Endothelial cell of umbilical vein (primary cell): ENCODE measurements around the gene ALDH7A1. TPM values are rescaled to one million over a fixed set of nuclear protein-coding genes. Genes with fewer than 3 reads are reported as not detected.

Source experiments
- BruUV-seq: library from RNA; stranded (reverse); fragments of 400-500 nt; replicated peaks from 2 replicates; lab custom pipeline; 2021; lab: Mats Ljungman, UMichigan
- CTCF ChIA-PET: fragments of 300-600, 350-600 bp; sonication (Branson Sonifier 250); formaldehyde crosslinking; loops from one replicate; lab custom pipeline; 2021; ENCODE audit warnings: antibody characterized with exemption, inconsistent platforms; lab: Charles Lee
- POLR2A ChIA-PET: fragments of 300-600, 350-600 bp; sonication (Branson Sonifier 250); formaldehyde crosslinking; loops from one replicate; lab custom pipeline; 2021; ENCODE audit warnings: antibody characterized with exemption, inconsistent platforms; lab: Charles Lee
- DNase-seq: peaks from one replicate; pipeline ENCODE4 v3.0.0-alpha.2; 2011; ENCODE audit warnings: low read depth, low spot score
- FAIRE-seq: peaks from 2 replicates; lab custom pipeline; 2011; peaks lifted over from hg19 to GRCh38; lab: Jason Lieb, UNC
- H2AFZ ChIP-seq: 2 replicates; pipeline ENCODE4 v1.6.0; 2012; ENCODE audit warnings: low read depth, low read length, control low read depth, inconsistent platforms
- H3K27ac ChIP-seq: 2 replicates; pipeline ENCODE4 v1.5.1; 2011; ENCODE audit warnings: low read depth, mild to moderate bottlenecking, control low read depth, low read length, moderate library complexity; ENCODE audit not compliant: insufficient read depth
- H3K27me3 ChIP-seq, 2 experiments: 2 replicates each; pipeline versions ENCODE4 v1.6.0 to v1.6.1; 2011; ENCODE audit warnings: low read length in 2 of 2, mixed read lengths in 1 of 2; ENCODE audit not compliant: control insufficient read depth in 2 of 2, insufficient read depth in 2 of 2
- H3K36me3 ChIP-seq, 2 experiments: 2 replicates in 1 of 2; 3 replicates in 1 of 2; pipeline ENCODE4 v1.5.1; 2011; ENCODE audit warnings: low read length in 2 of 2, mild to moderate bottlenecking in 1 of 2, moderate library complexity in 1 of 2; ENCODE audit not compliant: control insufficient read depth in 2 of 2, insufficient read depth in 2 of 2; ENCODE audit errors: extremely low read depth in 1 of 2
- H3K4me1 ChIP-seq: 3 replicates; pipeline ENCODE4 v1.5.1; 2011; ENCODE audit warnings: mild to moderate bottlenecking, low read length; ENCODE audit not compliant: control insufficient read depth, insufficient read depth; ENCODE audit errors: extremely low read depth
- H3K4me2 ChIP-seq: 2 replicates; pipeline ENCODE4 v1.6.1; 2011; ENCODE audit warnings: low read length, control low read depth, mixed read lengths; ENCODE audit not compliant: insufficient read depth
- H3K4me3 ChIP-seq, 3 experiments: fragments of 200-600 bp in 1 of 3; sonication (generic), shearing (Covaris generic) in 1 of 3; replicated peaks in 1 of 3; 2 replicates each; pipeline ENCODE4 v1.5.1; 2011 to 2016; ENCODE audit warnings: control low read depth in 3 of 3, low read length in 3 of 3, mild to moderate bottlenecking in 2 of 3, inconsistent platforms in 1 of 3, low read depth in 1 of 3, moderate library complexity in 1 of 3; ENCODE audit not compliant: insufficient read depth in 1 of 3
- H3K79me2 ChIP-seq: 2 replicates; pipeline ENCODE4 v1.6.0; 2012; ENCODE audit warnings: low read length, inconsistent platforms; ENCODE audit not compliant: control insufficient read depth, insufficient read depth
- H3K9ac ChIP-seq: replicated peaks from 2 replicates; pipeline ENCODE3; 2011; ENCODE audit warnings: low read length, control low read depth; ENCODE audit not compliant: insufficient read depth; ENCODE audit errors: extremely low read depth
- H3K9me1 ChIP-seq: replicated peaks from 3 replicates; pipeline ENCODE4 v1.6.0; 2011; ENCODE audit warnings: mild to moderate bottlenecking, low read length; ENCODE audit not compliant: control insufficient read depth, insufficient read depth; ENCODE audit errors: extremely low read depth
- H3K9me3 ChIP-seq: replicated peaks from 2 replicates; pipeline ENCODE4 v1.5.1; 2012; ENCODE audit warnings: low read length, inconsistent platforms; ENCODE audit not compliant: control insufficient read depth, insufficient read depth
- H4K20me1 ChIP-seq: replicated peaks from 2 replicates; pipeline ENCODE3; 2011; ENCODE audit warnings: mild to moderate bottlenecking, low read length; ENCODE audit not compliant: control insufficient read depth, insufficient read depth; ENCODE audit errors: extremely low read depth
- EZH2 ChIP-seq: IDR thresholded peaks from 2 replicates; pipeline ENCODE4 v1.6.1; 2012; ENCODE audit warnings: borderline replicate concordance, low read depth, mild to moderate bottlenecking, moderate library complexity, low read length, inconsistent platforms; ENCODE audit not compliant: severe bottlenecking
- FOS ChIP-seq: IDR thresholded peaks from 2 replicates; pipeline ENCODE4 v1.6.1; 2011; ENCODE audit warnings: mild to moderate bottlenecking, low read length, moderate library complexity, borderline replicate concordance; ENCODE audit not compliant: insufficient read depth
- GATA2 ChIP-seq: IDR thresholded peaks from 2 replicates; pipeline ENCODE4 v1.7.0; 2011; ENCODE audit warnings: low read depth, mild to moderate bottlenecking, moderate library complexity, mixed read lengths, low read length; ENCODE audit not compliant: insufficient read length, insufficient read depth
- JUN ChIP-seq: IDR thresholded peaks from 2 replicates; pipeline ENCODE4 v1.6.1; 2011; ENCODE audit warnings: borderline replicate concordance, low read depth; ENCODE audit not compliant: insufficient read length, insufficient read depth
- MAX ChIP-seq: IDR thresholded peaks from 2 replicates; pipeline ENCODE4 v1.6.1; 2011; ENCODE audit not compliant: insufficient read depth, insufficient read length
- MYC ChIP-seq: IDR thresholded peaks from one replicate; pipeline ENCODE4 v1.6.1; 2011; ENCODE audit warnings: mild to moderate bottlenecking, low read depth, low read length
- POLR2A ChIP-seq: IDR thresholded peaks from 2 replicates; pipeline ENCODE4 v1.6.1; 2012; ENCODE audit warnings: low read depth, mild to moderate bottlenecking, control low read depth, low read length
- POLR2AphosphoS5 ChIP-seq: IDR thresholded peaks from 2 replicates; pipeline ENCODE4 v1.6.1; 2012; ENCODE audit warnings: low read depth, mild to moderate bottlenecking, control low read depth, low read length, moderate library complexity; ENCODE audit not compliant: insufficient read depth
- dilution Hi-C: fragments of 300-500 bp; cut with MboI; formaldehyde crosslinking; loops from one replicate; pipeline ENCODE4 v1.15.0; 2019; ENCODE audit warnings: low sequenced_read_pairs; ENCODE audit not compliant: extremely low pct_ligation_motif_present
- intact Hi-C: fragments of 100-400 bp; cut with micrococcal nuclease; formaldehyde crosslinking; loops from one replicate; pipeline ENCODE4 v1.10.0; 2022
- polyA plus RNA-seq, 4 experiments: library from polyadenylated mRNA; depleted of rRNA in 3 of 4; stranded (reverse) in 3 of 4; unstranded in 1 of 4; fragments of >200 nt; gene quantifications; 2 replicates each; pipeline versions ENCODE4 v1.2.1 to v1.2.3, GENCODE V29; 2011 to 2012; ENCODE audit warnings: missing spikeins in 1 of 4
- total RNA-seq: library from RNA; stranded (reverse); gene quantifications from 2 replicates; pipeline ENCODE4 v1.2.3, GENCODE V29; 2021
- TF ChIP-seq, protein P1 (sequence below), 2 donors: IDR thresholded peaks; 1 replicate in 1 of 2; 2 replicates in 1 of 2; pipeline ENCODE4 v1.5.1; 2011; ENCODE audit warnings: low read length in 2 of 2, mild to moderate bottlenecking in 2 of 2, moderate library complexity in 2 of 2, control low read depth in 1 of 2, inconsistent platforms in 1 of 2, low read depth in 1 of 2; ENCODE audit not compliant: insufficient read depth in 1 of 2; ENCODE audit errors: extremely low read depth in 1 of 2

The ALDH7A1 gene
- total and polyA plus RNA-seq, 2 donors (not counting 3 experiments of a cell fraction or from before 2014, with no cell fraction given), result 43.6 to 103 TPM

DNA sequence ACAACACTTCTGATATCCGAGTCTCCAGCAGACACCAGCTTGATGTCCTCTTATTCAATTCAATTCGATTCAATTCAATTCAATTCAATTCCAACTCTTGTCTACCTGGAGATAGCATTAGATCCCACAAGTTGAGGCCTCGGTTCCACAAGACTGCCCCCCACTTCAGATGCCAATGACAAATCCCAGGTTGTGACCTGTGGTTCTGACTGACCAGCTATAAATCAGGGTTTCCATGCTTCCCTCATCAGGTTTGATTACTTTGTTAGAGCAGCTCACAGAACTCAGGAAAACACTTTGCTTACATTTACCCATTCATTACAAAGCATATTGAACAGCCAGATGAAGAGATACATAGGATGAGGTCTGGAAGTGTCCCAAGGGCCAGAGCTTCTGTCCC, 82.6 kb downstream of the ALDH7A1 start:
- no peaks in the 10 kb centered on the region for H3K9me3 ChIP-seq
- TF ChIP-seq, protein P1, sequence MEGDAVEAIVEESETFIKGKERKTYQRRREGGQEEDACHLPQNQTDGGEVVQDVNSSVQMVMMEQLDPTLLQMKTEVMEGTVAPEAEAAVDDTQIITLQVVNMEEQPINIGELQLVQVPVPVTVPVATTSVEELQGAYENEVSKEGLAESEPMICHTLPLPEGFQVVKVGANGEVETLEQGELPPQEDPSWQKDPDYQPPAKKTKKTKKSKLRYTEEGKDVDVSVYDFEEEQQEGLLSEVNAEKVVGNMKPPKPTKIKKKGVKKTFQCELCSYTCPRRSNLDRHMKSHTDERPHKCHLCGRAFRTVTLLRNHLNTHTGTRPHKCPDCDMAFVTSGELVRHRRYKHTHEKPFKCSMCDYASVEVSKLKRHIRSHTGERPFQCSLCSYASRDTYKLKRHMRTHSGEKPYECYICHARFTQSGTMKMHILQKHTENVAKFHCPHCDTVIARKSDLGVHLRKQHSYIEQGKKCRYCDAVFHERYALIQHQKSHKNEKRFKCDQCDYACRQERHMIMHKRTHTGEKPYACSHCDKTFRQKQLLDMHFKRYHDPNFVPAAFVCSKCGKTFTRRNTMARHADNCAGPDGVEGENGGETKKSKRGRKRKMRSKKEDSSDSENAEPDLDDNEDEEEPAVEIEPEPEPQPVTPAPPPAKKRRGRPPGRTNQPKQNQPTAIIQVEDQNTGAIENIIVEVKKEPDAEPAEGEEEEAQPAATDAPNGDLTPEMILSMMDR (IDR thresholded peaks at IDR 0.05; ENCODE audit: extremely low read depth in 1 of 2, insufficient read depth in 1 of 2, low read depth in 1 of 2, low read length in 2 of 2), result no peak
- TF ChIP-seq GATA2 (no peak), POLR2A (no peak), MAX (no peak), MYC (no peak), EZH2 (no peak), JUN (no peak), POLR2AphosphoS5 (no peak), FOS (no peak)
- ChIA-PET CTCF (interaction anchor here (1.2 to 3.6 kb wide), 2 partner anchors 13 to 31 kb away, joined by 3 to 12 read pairs; no protein-coding TSS in a partner anchor), POLR2A (no interaction called here)
- H3K9me1 ChIP-seq, result no peaks in the 10 kb centered on the region
- no peak overlapping the region for H3K4me3 ChIP-seq
- H3K9ac ChIP-seq, result no peak overlapping the region
- no peaks in the 10 kb centered on the region for H3K36me3 ChIP-seq
- peaks cover 11% of the 10 kb centered on the region for H3K4me1 ChIP-seq
- intact Hi-C loops, result no loop called here
- no peak for FAIRE-seq
- H3K27ac ChIP-seq, result no peak overlapping the region
- H3K27me3 ChIP-seq, result no peaks in the 10 kb centered on the region
- no peaks in the 10 kb centered on the region for H4K20me1 ChIP-seq
- dilution Hi-C loops, result no loop called here
- no peaks in the 10 kb centered on the region for H3K79me2 ChIP-seq
- no peak overlapping the region for H2AFZ ChIP-seq
- BruUV-seq, result no TSS peak
- no peak overlapping the region for H3K4me2 ChIP-seq
- no peak for DNase-seq
